GM21390 (cell line): ENCODE results near the gene CDK12.
"Not testable (repeated sequence)": the region's sequence is repeated elsewhere in the genome, so short reads cannot be mapped to it uniquely, and the experiment has no call there.

Experiments
- ATAC-seq: cut with Tn5 transposase; IDR thresholded peaks from one replicate; pipeline ENCODE4 v1.9.1; 2021; ENCODE audit not compliant: unreplicated experiment

The CDK12 gene

DNA sequence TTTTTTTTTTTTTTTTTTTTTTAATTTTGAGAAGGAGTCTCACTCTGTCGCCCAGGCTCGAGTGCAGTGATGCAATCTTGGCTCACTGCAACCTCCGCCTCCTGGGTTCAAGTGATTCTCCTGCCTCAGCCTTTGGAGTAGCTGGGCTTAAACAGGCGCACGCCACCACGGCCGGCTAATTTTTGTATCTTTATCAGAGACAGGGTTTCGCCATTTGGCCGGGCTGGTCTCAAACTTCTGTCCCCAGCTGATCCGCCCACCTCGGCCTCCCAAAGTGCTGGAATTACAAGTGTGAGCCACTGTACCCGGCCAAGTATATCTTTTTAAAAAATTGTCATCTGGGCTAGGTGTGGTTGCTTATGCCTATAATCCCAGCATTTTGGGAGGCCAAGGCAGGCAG is 35.6 kb downstream of the CDK12 start:
- ATAC-seq = not testable (repeated sequence)

DNA sequence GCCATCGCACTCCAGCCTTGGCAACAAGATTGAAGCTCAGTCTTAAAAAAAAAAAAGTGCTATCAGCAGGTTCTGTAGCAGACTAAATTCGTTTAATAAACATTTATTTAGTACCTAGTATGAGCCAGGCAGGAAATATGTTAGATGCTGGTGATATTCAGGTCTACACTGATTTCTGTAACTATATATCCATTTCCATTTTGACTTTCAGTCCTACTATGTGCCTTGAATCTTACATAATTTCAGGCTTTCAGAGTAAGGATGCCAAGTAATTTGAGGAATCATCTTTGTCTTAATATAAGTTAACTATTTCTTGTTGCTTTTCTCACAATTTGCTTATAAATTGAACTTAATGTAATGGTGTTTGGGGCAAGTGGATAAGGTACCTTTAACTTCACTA is 46.2 kb downstream of the CDK12 start:
- no peak for ATAC-seq

DNA sequence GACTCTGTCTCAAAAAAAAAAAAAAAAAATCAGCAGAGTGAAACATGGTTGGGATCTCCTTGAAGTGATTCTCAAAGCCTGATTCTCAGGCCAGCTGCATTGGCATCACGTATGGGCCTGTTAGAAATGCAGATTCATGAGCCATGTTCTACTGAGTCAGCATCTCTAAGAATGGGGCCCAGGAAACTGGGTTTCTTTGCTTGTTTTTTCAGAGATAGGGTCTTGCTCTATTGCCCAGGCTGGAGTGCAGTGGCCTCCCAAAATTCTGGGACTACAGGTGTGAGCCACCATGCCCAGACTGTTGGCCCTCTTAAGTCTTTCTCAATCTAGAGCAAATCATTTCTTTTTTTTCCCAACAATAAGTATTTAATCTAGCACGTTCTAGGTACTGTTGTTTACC is 47.7 kb downstream of the CDK12 start:
- no peak for ATAC-seq

DNA sequence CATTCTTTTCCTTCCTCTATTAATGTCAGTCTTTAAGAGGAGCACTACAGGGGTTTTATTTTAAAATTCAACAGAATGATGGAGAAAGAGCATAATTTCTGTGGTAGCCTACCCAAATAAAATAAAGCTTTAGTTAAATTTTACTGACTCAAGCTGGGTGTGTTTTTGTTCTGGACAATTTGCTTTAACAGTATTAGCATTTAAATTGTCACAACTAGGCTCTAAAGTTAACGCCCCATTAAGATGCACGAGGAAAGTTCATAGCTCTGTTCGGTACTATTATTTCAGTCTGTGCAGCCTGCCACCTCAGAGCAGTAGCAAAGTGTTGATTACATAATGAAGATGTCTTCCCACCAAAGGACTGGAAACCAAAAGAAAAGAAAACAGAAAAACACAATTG is 52.0 kb downstream of the CDK12 start:
- no peak for ATAC-seq

DNA sequence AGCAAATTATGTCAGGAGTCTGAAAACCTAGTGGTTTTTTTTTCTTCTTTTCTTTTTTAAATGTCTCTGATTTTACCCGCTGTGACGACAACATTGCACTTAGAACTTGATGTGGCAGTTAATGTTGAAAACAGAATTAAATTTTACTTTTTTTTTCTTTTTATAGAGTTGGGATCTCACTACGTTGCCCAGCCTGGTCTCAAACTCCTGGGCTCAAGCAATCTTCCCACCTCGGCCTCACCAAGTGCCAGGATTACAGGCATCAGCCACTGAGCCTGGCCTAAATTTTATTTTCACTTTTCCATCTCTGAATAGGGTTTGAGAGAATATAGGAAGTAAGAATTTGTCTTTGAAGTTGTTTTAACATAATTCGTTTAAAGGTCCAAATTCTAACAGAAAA is 52.6 kb downstream of the CDK12 start:
- ATAC-seq = no peak

DNA sequence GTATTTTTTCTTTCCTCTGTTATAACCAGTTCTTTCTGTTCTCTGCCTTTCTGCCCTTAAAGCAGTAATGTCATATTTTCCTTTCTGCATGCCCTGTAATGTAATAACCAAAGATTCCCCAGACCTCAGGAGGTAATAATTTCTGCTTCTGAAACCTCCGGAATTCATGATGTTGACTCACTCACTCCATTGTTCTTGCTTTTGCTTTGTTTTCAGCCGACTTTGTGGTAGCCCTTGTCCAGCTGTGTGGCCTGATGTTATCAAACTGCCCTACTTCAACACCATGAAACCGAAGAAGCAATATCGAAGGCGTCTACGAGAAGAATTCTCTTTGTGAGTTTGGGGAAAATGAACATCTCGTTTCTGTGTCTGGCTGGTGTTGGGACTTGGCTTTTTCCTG is 55.9 kb downstream of the CDK12 start:
- ATAC-seq = no peak

DNA sequence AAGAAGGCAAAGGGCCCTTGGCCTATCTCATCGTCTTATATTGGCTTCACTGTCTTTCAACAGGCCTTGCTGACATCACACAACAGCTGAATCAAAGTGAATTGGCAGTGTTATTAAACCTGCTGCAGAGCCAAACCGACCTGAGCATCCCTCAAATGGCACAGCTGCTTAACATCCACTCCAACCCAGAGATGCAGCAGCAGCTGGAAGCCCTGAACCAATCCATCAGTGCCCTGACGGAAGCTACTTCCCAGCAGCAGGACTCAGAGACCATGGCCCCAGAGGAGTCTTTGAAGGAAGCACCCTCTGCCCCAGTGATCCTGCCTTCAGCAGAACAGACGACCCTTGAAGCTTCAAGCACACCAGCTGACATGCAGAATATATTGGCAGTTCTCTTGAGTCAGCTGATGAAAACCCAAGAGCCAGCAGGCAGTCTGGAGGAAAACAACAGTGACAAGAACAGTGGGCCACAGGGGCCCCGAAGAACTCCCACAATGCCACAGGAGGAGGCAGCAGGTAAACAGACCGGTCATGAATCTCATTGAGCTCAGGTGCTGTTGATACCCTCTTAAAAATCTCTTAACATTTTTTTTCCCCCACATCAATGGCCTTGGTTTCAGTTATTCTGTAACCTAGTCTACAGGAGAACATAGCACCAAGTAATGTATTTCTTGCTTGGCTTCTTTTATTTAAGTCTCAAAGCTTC is 64.7 kb downstream of the CDK12 start:
- no peak for ATAC-seq

DNA sequence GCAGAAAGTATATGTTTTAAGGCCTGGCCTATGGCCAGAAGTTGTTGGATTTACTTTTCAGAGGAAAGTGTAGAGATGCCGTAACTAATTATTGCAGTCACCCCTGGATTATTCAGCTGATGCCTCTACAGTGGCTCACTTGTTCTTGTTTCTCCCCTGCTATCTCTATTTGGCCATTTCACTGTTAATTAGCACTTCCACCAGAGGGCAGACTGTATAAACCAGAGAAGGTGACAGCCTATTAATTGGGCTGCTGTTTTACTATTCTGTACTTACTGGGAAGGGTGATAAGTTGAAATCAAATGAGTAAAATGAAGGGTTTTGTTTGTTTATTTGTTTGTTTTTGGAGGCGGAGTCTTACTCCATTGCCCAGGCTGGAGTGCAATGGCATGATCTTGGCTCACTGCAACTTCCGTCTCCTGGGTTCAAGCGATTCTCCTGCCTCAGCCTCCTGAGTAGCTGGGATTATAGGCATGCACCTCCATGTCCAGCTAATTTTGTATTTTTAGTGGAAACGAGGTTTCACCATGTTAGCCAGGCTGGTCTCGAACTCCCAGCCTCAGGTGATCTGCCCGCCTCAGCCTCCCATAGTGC is 66.0 kb downstream of the CDK12 start:
- no peak for ATAC-seq

DNA sequence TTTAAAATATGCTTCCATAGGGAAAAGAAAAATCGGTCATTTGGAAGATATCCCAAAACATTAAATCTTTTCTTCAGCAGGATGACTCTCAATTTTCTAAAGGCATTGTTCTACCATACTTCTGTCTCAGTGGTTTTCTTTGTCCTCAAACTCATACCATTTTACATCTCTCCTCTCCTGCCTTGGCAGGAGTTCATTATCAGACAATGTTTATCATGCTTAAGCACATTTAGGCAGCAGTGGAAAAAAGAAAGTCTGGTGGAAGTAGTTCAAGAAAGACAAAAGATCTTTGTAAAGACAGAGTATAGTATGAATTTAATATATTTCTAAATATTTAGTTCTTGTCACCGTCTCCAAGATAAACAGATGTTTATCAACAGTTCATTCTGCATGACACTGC is 68.2 kb downstream of the CDK12 start:
- no peak for ATAC-seq

DNA sequence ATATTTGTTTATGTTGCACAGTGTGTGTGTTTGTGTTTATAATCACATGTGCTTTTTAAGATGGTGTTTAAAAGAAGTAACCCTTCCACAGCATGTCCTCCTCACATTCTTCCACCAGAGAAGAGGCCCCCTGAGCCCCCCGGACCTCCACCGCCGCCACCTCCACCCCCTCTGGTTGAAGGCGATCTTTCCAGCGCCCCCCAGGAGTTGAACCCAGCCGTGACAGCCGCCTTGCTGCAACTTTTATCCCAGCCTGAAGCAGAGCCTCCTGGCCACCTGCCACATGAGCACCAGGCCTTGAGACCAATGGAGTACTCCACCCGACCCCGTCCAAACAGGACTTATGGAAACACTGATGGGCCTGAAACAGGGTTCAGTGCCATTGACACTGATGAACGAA is 69.2 kb downstream of the CDK12 start:
- no peak for ATAC-seq

DNA sequence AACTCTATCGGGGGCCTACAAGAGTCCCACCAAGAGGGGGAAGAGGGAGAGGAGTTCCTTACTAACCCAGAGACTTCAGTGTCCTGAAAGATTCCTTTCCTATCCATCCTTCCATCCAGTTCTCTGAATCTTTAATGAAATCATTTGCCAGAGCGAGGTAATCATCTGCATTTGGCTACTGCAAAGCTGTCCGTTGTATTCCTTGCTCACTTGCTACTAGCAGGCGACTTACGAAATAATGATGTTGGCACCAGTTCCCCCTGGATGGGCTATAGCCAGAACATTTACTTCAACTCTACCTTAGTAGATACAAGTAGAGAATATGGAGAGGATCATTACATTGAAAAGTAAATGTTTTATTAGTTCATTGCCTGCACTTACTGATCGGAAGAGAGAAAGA is 70.0 kb downstream of the CDK12 start:
- ATAC-seq = no peak

DNA sequence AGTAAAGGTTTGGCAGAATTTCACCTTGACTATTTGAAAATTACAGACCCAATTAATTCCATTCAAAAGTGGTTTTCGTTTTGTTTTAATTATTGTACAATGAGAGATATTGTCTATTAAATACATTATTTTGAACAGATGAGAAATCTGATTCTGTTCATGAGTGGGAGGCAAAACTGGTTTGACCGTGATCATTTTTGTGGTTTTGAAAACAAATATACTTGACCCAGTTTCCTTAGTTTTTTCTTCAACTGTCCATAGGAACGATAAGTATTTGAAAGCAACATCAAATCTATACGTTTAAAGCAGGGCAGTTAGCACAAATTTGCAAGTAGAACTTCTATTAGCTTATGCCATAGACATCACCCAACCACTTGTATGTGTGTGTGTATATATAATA is 72.6 kb downstream of the CDK12 start:
- ATAC-seq = no peak

DNA sequence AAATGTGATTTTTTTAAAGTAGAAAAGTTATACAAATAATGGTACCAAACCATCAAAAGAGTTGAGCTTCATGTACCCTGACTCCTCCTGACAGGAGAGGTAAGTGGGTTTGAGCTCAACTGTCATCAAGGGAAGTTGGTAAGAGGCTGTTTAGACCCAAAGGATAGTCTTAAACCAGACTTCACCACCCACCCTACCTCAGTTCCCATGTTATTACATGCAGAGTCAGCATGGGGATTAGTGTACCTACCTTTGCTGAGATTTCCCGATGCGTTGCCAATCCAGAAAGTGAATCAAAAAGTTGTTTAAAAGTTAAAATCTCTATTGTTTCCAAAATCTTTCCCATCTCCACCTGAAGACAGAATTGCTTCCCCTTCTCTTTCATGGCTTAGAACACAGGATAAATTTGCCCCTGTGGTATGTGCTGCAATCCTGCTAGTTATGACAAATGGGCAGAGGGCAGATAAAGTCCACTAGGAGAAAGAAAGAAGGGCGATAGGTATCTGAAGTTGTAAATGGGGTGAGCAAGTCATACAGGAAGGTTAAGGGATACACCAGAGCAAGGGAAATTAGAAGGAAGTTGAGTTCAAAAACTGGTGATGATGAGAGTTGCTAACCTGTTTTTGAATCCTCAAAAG is 73.6 kb downstream of the CDK12 start:
- no peak for ATAC-seq

DNA sequence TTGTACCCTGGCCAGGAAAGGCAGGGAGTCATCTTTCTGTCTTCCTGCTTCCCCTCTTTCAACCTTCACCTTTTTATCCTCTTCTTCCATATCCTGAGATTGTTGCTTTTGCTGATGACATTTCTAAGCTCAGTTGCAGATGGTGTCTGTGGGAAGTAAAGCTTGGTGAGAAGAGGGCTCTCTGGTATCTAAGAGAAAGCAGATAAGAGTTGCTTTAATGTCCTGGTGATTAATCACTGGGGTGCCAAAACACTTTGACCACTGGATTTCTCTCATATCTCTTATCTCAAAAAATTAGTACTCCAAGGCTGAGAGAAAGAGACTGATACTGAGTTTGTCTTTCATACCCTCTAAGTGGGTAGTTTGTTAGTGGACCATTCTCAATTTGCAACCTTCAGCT is 75.2 kb downstream of the CDK12 start:
- no peak for ATAC-seq

DNA sequence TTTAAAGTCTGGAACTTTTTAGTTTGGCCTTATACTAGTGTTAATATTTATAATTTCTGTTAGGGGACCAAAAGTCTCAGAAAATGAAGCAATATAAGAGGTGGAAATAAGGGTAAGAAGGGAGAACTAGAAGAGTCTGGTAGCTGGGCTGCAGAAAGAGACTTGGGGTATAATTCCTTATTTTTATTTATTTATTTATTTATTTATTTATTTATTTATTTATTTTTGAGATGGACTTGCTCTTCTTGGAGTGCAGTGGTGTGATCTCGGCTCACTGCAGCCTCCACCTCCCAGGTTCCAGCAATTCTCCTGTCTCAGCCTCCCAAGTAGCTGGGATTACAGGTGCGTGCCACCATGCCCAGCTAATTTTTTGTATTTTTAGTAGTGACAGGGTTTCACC is 76.1 kb downstream of the CDK12 start:
- ATAC-seq = not testable (repeated sequence)

DNA sequence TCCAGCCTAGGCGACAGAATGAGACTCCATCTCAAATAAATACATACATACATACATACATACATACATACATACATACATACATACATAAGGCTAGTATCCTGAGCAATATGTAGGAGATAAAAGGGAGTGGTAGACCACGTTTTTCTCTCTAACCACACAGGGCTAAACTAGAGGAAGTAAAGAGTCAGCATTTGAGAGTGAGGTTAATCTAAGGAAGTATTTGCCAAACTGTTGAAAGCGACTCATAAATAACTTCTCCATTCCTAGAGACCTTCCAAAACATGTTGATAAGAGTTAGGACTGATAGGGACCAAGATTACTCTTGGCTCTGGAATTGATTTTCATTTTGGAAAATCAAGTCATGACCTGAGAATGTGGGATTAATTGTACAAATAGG is 77.6 kb downstream of the CDK12 start:
- no peak for ATAC-seq

DNA sequence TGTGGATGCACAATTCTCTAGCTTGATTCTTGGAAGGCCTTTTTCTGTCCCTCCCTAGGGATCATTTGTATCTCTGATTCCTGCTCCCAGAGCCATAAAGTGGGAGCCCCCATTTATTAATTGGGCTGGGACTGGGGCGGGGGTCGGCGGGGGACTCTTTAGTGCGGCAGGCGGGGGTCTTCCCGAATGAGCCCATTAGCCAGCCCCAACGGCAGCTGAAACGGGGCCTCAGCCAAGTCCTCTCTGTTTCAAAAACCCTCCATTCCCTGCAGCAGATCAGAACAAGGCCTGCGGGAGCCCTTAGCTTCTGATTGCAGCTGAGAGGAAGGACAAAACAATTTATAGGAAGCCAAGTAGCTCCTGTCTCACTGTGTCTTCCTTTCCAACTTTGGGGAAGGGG is 79.3 kb downstream of the CDK12 start:
- no peak for ATAC-seq

DNA sequence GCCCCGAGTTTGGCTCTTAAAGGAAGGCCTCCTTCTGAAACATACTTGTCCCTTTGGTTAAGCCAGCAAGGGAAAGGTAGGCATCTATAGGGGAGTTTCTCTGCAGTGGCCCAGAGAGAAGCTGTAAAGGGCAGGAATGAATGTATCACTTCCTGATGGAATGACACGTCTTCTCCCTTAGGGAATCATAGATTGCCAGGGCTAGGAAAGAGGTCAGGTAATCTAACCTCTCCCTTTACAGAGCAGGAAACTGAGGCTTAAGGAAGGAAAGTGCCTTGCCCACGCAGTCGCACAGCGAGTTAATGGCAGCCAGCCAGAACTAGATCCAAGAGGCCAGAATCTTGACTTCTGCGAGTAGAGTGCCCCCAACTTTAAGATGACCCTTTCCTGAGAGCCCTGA is 80.4 kb downstream of the CDK12 start:
- ATAC-seq = no peak

DNA sequence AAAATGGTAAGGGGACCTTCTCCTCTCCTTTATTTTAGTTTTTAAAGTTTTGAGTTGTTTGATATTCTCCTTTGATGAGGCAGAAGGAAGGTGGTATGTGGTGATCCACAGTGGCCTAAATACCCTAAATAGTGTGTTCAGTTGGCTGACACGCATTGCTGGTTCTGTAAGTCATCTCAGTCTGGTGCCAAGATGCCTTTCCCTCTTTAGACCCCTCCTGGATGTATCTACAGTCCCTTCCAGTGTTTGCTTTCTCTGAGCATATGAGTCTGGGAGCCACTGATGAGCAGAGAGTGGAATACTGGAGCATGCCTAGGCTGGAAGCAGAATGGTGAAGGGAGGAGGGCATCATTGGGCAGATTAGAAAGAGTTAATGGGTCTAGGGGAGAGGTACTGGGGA is 81.9 kb downstream of the CDK12 start:
- ATAC-seq = no peak

DNA sequence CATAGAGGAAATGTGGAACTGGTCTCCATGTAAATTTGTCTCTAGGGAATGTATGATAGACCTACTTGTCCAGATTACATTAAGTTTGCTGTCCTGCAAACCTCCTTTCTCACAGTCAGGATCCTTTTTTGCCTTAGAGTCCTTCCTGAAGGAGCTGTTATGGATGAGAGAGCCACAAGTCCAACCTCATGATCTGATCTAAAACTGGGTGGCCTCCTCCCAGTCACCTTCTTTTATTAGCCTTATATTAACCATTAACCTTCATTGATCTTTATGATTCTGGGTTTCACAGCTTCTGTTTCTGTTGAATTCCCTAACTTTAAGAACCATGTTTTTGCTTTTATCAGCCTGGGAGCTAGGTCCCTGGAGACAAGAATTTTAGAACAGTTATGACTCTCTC is 82.4 kb downstream of the CDK12 start:
- ATAC-seq = no peak

DNA sequence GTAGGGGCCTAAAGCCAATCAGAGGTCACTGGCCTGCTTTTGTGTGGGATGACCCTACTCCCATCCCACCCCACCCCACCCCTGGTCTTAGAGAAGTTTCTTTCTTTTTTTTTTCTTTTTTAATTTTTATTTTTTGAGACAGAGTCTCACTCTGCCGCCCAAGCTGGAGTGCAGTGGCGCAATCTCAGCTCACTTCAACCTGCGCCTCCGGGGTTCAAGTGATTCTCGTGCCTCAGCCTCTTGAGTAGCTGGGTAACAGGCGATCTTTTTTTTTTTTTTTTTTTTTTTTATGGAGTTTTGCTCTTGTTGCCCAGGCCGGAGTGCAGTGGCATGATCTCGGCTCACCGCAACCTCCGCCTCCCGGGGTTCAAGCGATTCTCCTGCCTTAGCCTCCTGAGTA is 83.1 kb downstream of the CDK12 start:
- not testable (repeated sequence) for ATAC-seq

DNA sequence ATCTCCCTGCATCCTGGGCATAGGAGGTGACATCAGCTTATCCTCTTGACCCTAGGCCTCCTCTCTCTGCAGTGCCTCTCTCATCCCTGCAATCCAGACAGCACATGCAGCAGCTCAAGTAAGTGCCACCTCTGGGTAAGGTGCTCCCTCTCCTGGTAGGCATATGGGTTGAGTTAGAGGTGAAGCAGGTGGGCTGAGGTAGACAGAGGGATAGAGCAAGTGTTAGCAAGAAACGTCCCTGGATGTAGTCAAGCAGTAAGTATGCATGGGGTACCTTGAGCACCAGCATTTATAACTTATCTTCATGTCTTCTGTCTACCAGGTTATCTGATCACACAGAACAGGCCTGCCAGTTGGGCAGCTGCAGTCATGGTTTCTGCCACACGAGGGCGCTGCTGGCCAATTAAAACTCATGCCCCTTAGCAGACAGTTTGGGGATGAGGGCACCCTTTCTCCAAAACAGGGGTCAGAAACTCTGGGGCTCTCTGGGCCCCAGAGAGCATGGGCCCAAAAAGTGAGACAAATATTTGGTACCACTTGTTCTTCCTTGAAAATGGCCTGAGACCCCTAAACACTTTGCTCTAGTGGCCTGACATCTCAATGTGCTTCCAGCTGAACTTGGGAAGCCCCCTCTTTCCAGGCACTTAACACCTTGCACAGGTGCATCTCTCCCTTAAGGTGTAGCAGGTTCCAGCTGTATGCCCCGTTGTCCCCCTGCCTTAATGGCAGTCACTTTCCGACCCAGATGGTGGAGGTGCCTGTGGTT is 86.6 kb downstream of the CDK12 start:
- ATAC-seq = no peak
